Activated T-cell treated with anti-CD3 and anti-CD28 coated beads, Interleukin-2, amount 50 U/mL, for 48 hours (primary cell): ENCODE results near the gene ADAMTS14.
"Not testable (repeated sequence)": the region's sequence is repeated elsewhere in the genome, so short reads cannot be mapped to it uniquely, and the experiment has no call there.

Experiments used
- DNase-seq, 2 experiments: peaks; one replicate each; pipeline ENCODE4 v3.0.0-alpha.2; 2020

The ADAMTS14 gene

GRCh38 chr10:70756700-70757360, 84.5 kb downstream of the ADAMTS14 start:
- DNase-seq: no peak

DNA sequence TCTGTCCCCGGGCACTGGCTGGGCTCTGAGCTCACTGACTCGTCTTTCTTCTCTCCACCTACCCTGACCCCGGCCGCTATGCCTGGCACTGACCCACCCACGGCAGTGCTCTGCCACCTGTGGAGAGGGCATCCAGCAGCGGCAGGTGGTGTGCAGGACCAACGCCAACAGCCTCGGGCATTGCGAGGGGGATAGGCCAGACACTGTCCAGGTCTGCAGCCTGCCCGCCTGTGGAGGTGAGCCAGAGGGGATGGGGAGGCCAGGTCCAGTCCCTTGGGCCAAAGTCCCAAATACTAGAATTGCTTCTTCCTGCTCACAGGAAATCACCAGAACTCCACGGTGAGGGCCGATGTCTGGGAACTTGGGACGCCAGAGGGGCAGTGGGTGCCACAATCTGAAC, 85.5 kb downstream of the ADAMTS14 start:
- no peak for DNase-seq

DNA sequence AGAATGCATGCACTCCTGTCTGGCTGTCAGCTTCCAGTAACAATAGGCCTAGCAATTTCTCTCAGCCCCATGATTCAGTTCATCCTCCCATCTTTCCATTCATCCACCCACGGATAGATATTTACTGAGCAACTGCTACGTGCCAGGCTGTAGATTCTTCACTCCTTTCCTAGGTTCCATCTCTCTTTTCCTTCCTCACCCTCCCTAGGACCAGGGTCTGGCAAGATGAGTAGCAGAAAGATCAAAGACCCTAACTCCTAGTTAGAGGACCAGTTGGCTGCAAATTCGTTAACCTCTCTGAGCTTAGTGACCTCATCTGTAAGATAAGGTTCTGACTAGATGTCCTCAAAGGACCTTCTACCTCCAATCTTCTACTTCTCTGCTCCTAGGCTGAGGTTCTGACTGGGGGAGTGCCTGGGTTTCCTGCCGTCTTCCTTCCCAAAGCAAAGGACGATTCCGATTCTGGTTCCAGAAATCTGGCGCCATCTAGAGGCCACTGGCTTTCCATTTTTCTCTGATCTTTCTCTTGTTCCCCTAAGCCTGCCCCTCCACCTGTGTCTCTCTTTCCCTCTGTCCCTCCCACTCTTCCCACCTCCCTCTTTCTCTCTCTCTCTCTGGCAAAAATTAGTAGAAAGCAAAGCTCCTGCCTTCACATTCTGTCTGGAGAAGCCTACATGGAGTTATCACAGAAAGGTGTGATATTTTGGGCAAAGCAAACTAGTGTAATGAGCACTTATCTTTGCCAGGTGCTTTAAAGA, 86.6 kb downstream of the ADAMTS14 start:
- DNase-seq: peak; percentile 77 to 78

- DNase-seq: no peak
These were observed 87.5 kb downstream of the ADAMTS14 start for GRCh38 chr10:70759781-70760180.

GRCh38 chr10:70760271-70760787, 88.0 kb downstream of the ADAMTS14 start:
- DNase-seq: no peak

- DNase-seq: no peak
These were observed 88.8 kb downstream of the ADAMTS14 start for GRCh38 chr10:70761031-70761601.

DNA sequence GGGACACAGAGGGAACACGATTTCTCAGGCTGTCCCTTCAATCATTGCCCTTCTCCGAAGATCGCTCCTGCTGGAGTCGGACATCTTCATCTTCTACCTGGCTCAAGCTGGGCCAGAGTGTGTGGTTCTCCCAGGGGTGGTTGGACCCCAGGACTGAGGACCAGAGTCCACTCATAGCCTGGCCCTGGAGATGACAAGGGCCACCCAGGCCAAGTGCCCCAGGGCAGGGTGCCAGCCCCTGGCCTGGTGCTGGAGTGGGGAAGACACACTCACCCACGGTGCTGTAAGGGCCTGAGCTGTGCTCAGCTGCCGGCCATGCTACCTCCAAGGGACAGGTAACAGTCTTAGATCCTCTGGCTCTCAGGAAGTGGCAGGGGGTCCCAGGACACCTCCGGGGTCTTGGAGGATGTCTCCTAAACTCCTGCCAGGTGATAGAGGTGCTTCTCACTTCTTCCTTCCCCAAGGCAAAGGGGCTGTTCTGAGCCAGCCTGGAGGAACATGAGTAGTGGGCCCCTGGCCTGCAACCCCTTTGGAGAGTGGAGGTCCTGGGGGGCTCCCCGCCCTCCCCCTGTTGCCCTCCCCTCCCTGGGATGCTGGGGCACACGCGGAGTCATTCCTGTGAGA, 89.5 kb downstream of the ADAMTS14 start:
- DNase-seq: no peak

- DNase-seq: no peak
These were observed 90.3 kb downstream of the ADAMTS14 start for GRCh38 chr10:70762441-70763175.

DNA sequence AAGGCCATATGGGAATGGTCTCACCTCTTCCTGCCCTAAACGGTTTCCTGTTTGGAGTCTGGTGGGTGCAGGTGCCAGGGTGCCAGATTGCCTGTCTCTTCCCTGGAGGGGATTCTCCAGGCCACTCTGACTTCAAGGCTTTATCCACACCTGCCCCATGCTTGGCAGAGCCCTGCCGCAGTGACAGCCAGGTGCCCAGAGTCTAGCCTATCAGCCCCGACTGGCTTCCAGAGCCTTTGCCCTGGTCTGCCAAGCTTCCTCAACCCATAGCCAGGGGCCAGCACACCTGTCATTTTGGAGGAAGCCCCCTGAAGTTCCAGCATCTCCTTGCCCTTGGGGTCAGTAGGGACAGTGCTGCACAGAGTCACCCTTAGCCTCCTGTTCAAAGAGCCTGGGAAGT, 91.3 kb downstream of the ADAMTS14 start:
- no peak for DNase-seq

DNA sequence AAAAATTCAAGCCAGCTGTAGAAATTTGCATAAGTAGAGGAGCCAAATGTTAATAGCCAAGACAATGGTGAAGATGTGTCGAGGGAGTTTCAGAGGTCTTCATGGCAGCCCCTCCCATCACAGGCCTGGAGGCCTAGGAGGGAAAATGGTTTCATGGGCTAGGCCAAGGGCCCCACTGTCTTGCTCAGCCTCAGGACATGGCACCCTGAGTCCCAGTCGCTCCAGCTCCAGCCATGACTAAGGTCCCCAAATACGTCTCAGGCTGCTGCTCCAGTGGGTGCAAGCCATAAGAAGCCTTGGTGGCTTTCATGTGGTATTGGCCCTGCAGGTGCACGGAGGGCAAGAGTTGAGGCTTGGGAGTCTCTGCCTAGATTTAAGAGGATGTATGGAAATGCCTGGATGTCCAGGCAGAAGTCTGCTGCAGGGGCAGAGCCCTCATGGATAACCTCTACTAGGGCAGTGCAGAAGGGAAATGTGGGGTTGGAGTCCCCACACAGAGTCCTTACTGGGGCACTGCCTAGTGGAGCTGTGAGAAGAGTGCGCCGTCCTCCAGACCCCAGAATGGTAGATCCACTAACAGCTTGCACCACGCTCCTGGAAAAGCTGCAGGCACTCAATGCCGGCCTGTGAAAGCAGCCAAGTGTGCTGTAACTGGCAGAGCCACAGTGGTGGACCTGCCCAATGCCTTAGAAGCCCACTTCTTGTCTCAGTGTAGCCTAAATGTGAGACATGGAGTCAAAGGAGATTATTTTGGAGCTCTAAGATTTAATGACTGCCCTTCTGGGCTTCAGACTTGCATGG, 93.7 kb downstream of the ADAMTS14 start:
- no peak for DNase-seq

- not testable (repeated sequence) for DNase-seq
These were observed 95.8 kb downstream of the ADAMTS14 start for GRCh38 chr10:70768026-70768685.

GRCh38 chr10:70769121-70769520, 96.8 kb downstream of the ADAMTS14 start:
- DNase-seq: no peak

- no peak for DNase-seq
These were observed 97.7 kb downstream of the ADAMTS14 start for GRCh38 chr10:70770001-70770400.

GRCh38 chr10:70770516-70770915, 98.2 kb downstream of the ADAMTS14 start:
- not testable (repeated sequence) for DNase-seq

- DNase-seq: no peak
These were observed 99.2 kb downstream of the ADAMTS14 start for GRCh38 chr10:70771311-70772194.

DNA sequence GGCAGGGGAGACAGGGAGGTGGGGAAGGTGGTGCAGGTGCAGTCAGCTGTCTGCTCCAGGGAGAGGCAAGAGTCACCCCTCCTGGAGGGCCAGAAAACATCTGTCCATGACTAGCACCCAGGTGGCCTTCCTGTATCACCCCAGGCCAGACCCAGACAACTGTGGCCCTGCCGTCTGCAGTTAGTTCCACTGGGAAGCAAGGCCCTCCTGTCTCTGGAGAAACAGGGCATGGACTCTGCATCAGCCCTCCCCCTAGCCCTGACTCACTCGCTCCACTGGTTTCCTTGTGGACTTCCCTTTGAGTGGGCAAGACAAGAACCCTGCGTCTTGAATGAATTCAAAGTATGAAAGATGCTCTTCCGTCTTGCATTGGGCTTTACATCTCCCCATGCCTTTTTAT, 100.3 kb downstream of the ADAMTS14 start:
- DNase-seq: peak in 1 of 2 experiments; percentile 4

DNA sequence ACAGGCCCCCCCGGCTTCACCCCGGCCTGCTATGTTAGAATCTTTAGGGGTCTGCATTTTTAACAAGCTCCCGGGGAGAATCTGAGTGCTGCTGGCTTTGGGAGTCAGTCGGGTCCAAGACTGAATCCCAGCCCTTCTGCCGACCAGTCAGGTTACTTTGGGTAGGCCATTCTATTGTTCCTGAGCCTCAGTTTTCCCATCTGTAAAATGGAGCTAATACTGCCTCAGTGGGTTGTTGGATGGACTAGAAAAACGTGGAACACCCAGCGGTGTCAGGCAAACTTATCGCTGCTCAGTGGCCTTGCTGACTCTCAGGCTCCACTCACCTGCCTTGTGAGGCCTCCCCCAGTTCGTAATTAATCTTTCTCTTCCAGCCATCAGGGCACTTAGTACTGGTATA, 101.2 kb downstream of the ADAMTS14 start:
- no peak for DNase-seq

DNA sequence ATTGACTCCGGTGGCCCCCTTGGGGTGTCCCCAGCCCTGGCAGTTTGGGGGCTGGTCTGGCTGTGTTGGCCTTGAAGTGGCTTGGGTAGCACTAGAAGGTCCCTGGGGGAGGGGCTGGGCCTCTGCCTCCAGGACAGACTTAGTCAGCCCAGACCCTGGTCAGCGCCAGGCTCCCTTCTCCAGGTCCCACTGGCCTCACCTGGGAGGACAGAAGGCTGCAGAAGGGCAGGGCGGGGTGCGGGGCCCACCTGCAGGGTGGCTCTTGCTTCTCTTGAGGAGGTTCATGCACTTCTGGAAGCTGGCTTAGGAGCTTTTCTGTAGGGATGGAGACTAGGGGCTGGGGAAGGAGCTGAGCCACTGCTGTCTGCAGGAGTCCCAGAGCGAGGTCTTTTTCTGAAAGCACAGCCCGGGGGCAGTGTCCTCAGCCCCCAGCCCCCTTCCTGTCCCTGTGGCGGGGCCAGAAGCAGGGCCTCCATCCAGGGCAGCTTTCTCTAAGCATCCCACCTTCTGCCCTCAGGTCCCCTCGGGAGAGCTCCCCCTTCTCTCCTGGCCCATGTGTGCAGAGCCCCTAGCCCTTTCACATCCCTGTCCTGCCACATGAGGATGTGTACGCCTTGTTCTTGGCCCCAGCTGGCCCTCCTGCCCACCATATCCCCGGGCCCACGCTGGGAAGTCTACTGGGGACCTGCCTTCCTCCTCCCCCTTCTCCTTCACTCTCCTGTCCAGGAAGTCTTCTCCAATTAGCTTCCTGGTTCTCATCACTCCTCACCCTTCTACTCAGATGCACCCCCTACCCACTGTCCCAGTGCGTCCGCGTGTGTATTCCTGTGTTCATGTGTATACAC, 101.9 kb downstream of the ADAMTS14 start:
- peak; percentile 11 for DNase-seq
